Adipose tissue (tissue), 3 donors: Measurements from ENCODE around the gene VDR. TPM values are rescaled to one million over a fixed set of nuclear protein-coding genes. Genes with fewer than 3 reads are reported as not detected.
"Not testable (repeated sequence)": the region's sequence is repeated elsewhere in the genome, so short reads cannot be mapped to it uniquely, and the experiment has no call there.

Experiments used
- H3K27ac ChIP-seq: one replicate; pipeline ENCODE4 v1.5.1; 2013; ENCODE audit warnings: low read depth, low read length
- WGBS, 3 donors: extraction: QIAGEN DNeasy Blood & Tissue Kit; methylation state at CpG; one replicate each; pipeline ENCODE4 v1.1.7; 2013; 5-methylcytosine and 5-hydroxymethylcytosine counted together
- polyA plus RNA-seq, 3 donors: library from polyadenylated mRNA; stranded (reverse); fragments of 200-250 nt; gene quantifications; one replicate each; pipeline ENCODE4 v1.2.3, GENCODE V29; 2013
- donor health status: healthy with polysubstance abuse.
- donor health status: Bipolar disorder and iron deficiency.
- donor health status: healthy.

Gene VDR
- polyA plus RNA-seq, 3 donors: 1.2 to 2.9 (median 1.5) TPM

DNA sequence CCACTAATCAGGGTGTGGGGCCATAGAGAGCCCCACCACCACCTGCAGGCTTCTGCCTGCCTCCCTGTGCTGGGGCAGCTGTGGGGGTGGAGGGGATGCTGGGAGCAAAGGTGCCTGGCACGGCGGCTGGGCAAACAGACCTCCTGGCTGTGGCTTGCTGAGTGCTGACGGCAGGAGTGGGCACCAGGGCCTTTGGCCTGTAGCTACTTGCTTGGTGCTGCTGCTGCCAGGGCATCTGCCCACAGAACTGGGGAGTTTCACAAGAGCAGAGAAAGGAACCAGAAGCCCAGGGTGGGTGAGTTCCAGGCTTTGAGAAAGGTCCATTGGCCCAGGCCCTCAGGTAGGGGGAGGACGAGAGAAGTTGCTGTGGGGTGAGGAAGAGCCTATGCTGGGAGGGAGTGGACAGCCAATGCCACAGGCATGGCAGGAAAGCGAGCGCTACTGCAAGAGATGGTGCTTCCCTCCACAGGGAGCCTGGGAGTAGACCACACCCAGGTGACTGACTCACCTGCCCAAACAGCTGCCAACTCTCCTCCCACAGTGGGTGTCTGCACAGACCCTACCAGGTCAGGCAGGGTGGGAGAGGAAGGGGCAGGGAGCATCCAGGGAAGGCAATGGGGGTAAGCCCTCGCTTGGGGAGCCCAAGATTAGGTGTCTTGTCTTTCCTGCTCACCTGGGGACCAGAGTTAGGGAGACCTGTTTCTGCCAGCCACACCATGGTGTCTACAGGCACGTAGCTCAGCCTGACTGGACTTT is 46.1 kb downstream of the VDR start:
- WGBS, 3 donors: 87 to 94% (median 89%) methylated on average over 8 of the region's 8 CpGs

DNA sequence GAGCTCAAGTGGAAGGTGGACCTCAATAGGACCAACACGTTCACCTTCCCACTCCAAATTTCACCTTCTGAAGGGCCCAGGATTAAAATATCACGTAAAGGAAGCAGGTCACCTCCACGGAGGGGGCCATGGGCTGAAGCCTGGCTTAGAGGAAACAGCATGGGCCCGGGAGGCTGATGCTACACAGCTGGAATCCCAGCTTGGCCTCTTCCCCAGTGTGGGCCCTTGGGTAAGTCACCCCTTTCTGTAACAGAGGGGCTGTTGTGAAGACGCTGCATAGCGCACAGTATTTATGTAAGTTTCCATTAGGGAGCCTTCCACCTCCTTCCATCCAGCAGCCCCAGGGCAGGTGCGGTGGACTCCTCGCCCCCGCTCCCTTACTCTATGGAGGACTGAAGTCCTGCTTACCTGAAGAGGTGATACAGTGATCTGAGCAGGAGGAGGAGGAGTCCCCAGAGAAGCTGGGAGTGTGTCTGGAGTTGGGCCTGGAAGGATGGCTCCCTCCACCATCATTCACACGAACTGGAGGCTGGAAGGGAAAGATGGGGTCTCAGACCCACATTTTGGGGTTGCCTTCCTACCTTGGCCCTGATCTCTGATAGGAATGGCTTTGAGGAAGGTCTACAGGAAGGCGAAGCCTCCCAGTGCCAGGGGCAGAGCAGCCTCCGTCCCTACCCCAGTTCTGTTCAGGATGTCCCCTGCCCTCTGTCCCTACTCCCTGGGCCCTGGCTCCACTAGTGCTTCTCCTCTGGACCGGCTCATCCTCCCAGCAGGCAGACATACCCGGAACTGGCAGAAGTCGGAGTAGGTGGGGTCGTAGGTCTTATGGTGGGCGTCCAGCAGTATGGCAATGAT is 47.8 kb downstream of the VDR start:
- 90 to 94% (median 94%) methylated on average over 17 of the region's 17 CpGs for WGBS, 3 donors
- no peak overlapping the region for H3K27ac ChIP-seq

More for the DNA sequence above, 46.1 kb downstream of the VDR start:
- H3K27ac ChIP-seq: no peak overlapping the region

DNA sequence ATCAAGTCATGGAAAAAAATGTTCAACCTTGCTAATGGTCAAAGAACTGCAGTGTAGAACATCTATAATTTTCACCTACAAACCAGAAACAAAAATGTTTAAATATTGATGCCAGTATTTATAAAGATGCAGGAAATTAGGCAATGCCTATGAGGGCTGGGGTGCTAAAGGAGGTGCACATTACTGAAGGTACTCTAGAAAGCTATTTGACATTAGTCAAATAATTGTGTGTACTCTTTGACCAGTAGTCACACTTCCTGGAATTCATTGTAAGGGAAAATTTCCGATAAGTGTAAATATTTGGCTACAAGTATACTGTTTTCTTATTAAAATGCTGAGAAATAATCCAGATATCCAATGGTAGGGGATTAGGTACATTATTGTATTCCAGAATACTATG is 48.7 kb downstream of the VDR start:
- H3K27ac ChIP-seq: no peak overlapping the region
- 64 to 89% (median 78%) methylated on average over 1 of the region's 1 CpG for WGBS, 3 donors

DNA sequence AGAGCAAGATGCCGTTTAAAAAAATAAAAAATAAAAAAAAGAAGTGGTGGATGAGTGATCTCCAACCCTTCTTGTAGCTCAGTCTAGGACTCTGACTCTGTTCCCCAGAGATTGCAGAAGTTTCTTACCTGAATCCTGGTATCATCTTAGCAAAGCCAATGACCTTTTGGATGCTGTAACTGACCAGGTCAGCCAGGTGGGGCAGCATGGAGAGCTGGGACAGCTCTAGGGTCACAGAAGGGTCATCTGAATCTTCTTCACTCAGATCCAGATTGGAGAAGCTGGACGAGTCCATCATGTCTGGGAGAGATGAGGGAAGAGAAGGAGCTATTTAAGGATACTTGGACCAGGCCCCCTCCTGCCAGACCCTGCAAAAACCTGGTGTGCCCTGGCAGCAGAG is 49.3 kb downstream of the VDR start:
- 73 to 91% (median 81%) methylated on average over 2 of the region's 2 CpGs for WGBS, 3 donors
- no peak overlapping the region for H3K27ac ChIP-seq

DNA sequence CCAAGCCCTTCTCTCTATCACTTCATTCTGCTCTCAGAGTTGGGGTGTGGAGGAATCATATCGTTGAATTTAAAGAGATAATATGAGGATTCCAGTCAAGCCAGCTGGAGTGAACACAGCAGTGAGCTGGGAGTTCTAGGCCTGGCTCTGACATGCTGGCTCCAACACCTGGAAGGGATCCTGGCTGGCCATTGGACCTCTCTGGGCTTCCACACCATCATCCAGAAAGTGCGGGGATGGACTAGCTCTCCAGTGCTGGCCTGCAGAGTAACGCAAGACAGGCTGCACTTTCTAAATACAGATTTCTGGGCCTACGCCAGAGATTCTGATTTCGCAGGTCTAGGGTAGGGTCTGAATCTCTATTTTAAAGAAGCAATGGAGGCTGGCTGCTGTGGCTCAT is 50.3 kb downstream of the VDR start:
- WGBS, 3 donors: 95 to 97% (median 95%) methylated on average over 5 of the region's 5 CpGs
- H3K27ac ChIP-seq: no peak overlapping the region

DNA sequence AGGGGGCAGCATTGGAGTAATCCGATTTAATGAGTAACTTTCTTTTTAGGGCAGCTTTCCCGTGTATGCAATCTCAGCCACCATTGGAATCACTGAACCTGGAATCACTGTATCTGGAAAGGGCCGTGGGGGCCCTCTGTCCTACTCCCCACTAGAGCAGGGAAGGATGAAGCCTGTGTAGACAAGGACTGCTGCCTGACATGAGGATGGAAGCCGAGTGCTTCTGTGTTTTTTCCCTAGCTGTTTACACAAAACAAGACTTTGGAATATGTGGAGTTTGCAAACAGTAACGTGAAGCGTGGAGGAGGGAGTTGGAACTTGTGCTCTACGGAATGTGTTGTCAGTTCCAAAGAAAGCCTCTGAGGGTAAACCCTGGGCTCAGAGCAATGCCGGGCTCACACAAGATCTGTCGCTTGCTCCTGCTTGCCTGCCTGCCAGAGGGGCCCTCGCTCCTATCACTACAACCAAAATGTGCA is 52.7 kb downstream of the VDR start:
- no peak overlapping the region for H3K27ac ChIP-seq
- 59 to 68% (median 63%) methylated on average over 10 of the region's 10 CpGs for WGBS, 3 donors

DNA sequence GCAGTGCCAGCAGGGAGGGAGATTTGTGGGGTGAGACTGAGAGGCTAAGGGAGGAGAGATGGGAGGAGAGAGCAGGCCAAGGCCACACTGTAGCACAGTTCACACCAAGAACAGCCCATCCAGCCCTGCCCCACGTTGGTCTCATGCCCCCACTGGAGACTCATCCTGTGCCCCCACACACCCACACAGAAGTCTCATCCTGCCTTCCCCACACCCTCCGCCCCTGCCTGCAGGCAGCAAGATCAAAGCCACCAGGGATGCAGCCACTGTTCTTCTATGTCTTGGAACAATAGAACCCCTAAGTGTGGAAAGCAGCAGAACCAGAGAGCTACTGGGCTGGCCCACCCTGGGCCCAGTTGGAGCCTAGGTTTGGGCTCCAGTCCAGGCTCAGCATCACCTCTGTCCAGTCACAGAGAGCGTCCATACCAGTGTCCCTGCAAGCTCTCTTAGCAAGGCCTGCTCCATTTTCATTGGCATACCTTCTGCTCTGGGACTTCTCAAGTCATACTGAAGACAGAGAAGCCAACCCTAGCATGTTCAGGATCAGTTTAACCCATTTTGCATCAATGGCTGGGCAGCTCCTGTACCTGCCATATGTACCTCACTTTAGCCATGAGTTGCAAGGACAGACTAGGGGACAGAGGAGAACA is 53.4 kb downstream of the VDR start:
- 70 to 78% (median 71%) methylated on average over 3 of the region's 3 CpGs for WGBS, 3 donors
- no peak overlapping the region for H3K27ac ChIP-seq

DNA sequence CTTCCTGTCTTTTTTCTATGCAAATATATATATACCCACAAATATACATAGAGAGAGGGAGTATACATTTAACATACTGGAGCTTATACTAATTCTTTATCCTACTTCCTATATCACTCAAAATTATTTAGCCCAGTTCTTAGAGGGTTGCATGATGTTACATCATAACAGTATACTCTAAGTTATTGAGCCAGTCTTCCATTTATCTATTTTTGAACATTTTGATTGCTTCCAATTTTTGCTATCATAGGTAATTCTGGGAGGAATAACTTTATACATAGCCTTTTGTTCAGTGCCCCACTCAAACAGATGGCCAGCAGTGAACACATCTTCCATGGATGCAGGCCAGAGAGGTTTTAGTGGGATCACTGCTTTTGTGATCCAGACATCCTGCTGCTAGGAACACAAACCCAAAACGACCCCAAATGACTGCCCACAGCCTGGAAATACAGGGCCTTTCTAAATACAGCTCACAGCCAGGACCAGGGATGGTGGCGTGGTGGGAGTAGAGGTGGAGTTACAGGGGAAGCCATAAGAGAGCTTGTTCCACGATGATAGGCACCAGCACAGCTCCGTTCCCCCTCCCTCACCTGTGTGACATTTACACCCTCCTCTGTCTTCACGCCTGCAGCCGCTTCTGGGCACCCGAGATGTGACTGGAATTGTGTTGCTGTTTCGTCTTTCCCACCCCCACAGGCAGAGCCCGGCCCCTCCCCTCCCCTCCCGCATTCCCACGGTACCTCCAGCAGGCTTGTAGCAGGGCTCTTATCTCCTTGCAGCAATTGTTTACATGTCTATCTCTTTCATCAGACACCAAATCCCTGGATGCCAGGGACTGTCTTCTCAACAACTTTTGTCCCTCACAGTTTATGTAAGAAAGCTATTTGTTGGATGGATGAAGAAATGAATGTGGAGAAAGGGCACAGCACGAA is 54.4 kb downstream of the VDR start:
- WGBS, 3 donors: 58 to 71% (median 67%) methylated on average over 12 of the region's 12 CpGs
- no peak overlapping the region for H3K27ac ChIP-seq

DNA sequence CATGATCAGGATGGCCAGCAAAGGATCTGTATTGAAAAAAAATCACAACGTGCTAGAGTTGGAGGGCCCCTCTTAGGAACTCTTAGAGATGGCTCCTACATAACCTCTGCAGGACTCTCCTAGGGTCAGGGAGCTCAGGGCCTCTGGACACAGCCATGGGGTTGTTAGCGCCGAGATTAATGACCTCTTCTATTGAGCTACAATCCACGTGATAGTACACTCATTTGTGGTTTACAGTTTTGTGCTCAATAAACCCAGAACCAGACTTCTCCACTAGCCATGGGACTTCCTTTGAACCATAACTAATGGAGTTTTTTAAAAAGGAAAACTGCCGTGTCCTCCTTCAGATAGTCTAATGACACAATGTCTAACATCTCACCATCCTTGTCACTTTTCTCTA is 55.5 kb downstream of the VDR start:
- H3K27ac ChIP-seq: no peak overlapping the region
- 64 to 77% (median 66%) methylated on average over 5 of the region's 5 CpGs for WGBS, 3 donors

DNA sequence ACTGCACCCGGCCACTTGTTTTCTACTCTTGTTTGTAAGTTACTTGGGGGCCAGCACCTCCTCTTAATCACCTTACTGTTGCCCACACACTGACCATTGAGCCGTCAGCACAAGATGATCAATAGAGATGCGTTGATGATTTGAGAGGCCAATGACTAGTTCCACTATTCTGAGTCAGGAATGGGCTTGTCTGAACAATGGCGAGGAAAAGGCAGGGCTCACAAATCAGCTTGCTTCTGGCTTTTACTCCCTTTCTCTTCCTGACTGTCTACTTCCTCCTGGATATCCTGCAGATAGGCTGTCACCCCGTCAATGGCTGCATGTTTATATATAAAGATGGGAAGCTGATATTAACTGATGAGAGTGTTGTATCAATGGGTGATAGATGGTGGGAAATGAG is 55.9 kb downstream of the VDR start:
- 64 to 81% (median 69%) methylated on average over 5 of the region's 5 CpGs for WGBS, 3 donors
- no peak overlapping the region for H3K27ac ChIP-seq

DNA sequence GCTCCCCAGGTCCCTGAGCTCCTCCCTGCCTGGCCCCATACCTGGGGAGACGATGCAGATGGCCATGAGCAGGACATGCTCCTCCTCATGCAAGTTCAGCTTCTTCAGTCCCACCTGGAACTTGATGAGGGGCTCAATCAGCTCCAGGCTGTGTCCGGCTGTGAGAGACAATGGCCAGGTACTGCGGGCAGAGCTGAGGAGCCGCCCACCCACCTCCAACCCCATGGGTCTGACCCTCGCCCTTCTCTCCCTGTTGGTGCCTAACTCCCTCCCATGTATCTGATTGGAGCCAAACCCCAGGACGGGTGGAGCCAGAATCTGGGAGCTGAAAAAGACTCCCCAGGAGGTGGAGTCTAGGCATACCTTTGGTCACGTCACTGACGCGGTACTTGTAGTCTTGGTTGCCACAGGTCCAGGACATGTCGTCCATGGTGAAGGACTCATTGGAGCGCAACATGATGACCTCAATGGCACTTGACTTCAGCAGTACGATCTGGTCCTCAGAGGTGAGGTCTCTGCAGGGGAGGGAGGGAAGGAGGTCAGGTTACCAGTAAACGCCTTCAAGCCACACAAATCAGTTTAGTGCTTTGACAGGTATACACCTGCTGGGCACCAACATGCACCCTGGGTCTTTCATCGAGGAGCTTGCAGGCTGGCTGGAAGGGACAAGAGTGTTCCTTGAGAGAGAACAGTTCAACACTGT is 58.3 kb downstream of the VDR start:
- WGBS, 3 donors: 89 to 97% (median 95%) methylated on average over 14 of the region's 14 CpGs
- no peak overlapping the region for H3K27ac ChIP-seq

DNA sequence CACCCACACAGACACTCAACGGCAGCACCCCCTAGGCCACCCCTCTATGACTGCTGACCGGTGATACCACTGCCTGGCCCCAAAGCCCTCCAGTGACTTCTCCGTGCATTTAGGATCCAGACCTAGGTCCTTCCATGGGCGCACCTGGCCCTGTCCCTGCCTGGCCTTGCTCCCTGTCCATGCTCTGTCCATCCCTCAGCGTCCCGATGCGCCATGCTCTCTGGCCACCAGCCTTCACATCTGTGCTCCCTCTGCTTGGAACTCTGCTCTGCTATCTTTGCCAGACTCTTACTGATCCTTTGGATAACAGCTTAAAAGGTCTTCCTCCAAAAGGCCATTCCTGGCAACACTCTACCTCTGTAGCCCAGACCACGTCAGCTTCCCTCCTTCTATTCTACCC is 59.7 kb downstream of the VDR start:
- WGBS, 3 donors: 73 to 91% (median 77%) methylated on average over 8 of the region's 8 CpGs

DNA sequence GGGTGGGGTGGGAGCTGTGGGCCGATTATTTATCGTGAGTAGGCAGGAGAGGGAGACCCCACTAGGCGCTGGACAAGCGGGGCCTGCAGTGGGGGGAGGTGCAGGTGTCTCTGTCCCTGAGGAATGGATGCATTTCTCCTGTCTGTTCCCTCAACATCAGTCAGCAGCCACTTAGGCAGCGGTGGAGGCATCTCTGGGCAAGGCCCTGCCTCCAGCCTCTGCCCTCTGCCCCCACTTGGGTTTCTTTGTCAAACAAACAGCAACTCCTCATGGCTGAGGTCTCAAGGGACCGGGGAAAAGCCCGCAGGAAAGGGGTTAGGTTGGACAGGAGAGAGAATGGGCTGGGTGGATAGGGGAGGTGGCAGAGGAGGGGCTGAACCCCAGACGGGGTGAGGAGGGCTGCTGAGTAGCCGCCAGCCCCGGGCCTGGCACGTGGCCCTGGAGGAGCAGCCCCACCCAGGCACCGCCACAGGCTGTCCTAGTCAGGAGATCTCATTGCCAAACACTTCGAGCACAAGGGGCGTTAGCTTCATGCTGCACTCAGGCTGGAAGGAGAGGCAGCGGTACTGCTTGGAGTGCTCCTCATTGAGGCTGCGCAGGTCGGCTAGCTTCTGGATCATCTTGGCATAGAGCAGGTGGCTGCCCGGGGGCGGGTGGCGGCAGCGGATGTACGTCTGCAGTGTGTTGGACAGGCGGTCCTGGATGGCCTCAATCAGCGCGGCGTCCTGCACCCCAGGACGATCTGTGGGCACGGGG is 60.4 kb downstream of the VDR start:
- H3K27ac ChIP-seq: no peak overlapping the region
- whole genome bisulfite sequencing, 3 donors: 72 to 83% (median 75%) methylated on average over 28 of the region's 28 CpGs

More for the DNA sequence above, 59.7 kb downstream of the VDR start:
- no peak overlapping the region for H3K27ac ChIP-seq

DNA sequence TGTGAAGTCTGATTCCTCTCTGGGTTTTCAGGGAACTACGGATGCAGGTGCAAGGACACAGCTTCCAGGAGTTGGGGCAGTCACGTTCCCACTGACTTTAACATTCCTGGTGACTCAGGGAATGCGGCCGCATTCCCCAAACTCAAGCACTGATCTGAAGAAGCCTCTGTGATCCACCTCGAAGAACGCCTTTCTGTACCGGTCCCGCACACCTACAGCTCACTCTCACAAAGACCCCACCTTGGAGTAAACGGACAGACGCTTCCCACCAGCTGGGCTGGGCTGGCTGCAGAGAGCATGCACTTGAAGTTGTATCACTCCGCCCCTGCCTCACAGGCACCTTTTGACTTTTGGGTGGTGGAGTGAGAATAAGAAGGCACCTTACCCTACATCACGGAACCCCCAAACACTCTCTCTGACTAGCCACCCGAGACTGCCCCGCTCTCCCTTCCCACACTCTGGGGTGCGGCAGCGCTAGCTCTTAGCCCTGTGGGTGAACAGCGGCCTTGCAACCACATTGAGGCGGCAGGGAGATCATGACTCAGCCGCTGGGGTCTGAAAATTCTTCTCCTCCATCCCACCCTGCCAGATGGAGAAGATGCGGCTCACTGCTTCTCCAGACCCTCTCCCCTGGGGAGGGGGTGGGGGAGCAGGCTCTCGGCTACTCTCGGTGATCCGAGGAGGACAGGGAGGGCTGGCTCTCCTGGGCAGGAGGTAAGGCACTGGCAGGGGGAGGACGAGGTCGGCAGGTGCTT is 61.4 kb downstream of the VDR start:
- 86 to 91% (median 90%) methylated on average over 25 of the region's 25 CpGs for WGBS, 3 donors
- H3K27ac ChIP-seq: no peak overlapping the region

DNA sequence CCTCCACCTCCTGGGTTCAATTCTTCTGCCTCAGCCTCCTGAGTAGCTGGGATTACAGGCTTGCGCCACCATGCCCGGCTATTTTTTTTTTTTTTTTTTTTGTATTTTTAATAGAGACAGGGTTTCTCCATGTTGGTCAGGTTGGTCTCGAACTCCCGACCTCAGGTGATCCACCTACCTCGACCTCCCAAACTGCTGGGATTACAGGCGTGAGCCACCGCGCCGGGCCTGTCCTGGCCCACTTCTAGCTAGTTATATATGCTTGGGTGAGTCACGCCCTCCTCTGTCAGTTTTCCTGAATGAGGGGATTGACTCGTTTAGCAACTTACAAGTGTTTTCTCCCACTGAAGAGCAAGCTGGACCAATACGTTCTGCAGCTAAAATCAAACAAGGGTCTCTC is 62.3 kb downstream of the VDR start:
- WGBS, 3 donors: 77 to 86% (median 83%) methylated on average over 10 to 12 of the region's 12 CpGs
- H3K27ac ChIP-seq: not testable (repeated sequence)

DNA sequence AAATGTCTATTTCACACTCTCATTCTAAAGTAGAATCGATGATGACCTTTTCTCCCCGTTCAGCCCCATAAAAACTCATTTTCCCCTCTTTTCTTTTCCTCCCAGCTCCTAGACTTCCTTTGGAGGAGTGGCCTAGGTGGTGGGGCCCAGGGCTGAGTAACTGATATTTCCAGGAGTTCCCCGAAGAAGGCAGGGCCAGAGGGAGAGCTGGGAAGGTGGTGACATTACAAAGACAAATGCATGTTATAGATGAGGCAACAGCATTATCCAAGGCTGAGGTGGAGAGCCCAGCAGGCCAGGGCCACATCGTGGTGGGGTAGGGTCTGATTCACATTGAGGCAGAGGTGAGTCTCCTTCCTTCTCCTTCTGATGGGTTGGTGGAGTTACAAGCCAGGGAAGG is 62.9 kb downstream of the VDR start:
- H3K27ac ChIP-seq: no peak overlapping the region
- WGBS, 3 donors: 57 to 62% (median 60%) methylated on average over 4 of the region's 4 CpGs
